H1 (cell line): ENCODE results near the gene PSMC5. TPM values are rescaled to one million over a fixed set of nuclear protein-coding genes. Genes with fewer than 3 reads are reported as not detected.

Experiments used
- CTCF ChIA-PET: fragments of 300-600 bp; sonication (Branson Sonifier 250); formaldehyde crosslinking; loops from one replicate; lab custom pipeline; 2021; ENCODE audit not compliant: partially characterized antibody; lab: Charles Lee
- POLR2A ChIA-PET: fragments of 300-600 bp; sonication (Branson Sonifier 250); formaldehyde crosslinking; loops from one replicate; lab custom pipeline; 2021; ENCODE audit warnings: inconsistent platforms; ENCODE audit not compliant: partially characterized antibody; lab: Charles Lee
- DNase-seq, 2 experiments: peaks; one replicate each; pipeline versions ENCODE4 v3.0.0 to v3.0.0-alpha.2; 2010 to 2022; ENCODE audit warnings: low spot score in 2 of 2, low read depth in 1 of 2, mixed read lengths in 1 of 2
- FAIRE-seq: peaks from 2 replicates; lab custom pipeline; 2011; peaks lifted over from hg19 to GRCh38; lab: Jason Lieb, UNC
- H2AFZ ChIP-seq: 2 replicates; pipeline ENCODE4 v1.8.1; 2012; ENCODE audit warnings: low read length, inconsistent platforms
- H2AK5ac ChIP-seq: 2 replicates; pipeline ENCODE4 v1.6.1; 2013; ENCODE audit warnings: low read depth, low read length
- H2BK120ac ChIP-seq: replicated peaks from 2 replicates; pipeline ENCODE3; 2013; ENCODE audit warnings: low read depth, low read length, inconsistent platforms
- H2BK12ac ChIP-seq: 2 replicates; pipeline ENCODE4 v1.6.1; 2013; ENCODE audit warnings: low read depth, low read length
- H2BK15ac ChIP-seq: 2 replicates; pipeline ENCODE4 v1.6.1; 2013; ENCODE audit warnings: low read length
- H2BK20ac ChIP-seq: 2 replicates; pipeline ENCODE4 v1.6.1; 2013; ENCODE audit warnings: low read length
- H2BK5ac ChIP-seq: 2 replicates; pipeline ENCODE4 v1.6.1; 2013; ENCODE audit warnings: low read depth, low read length
- H3K14ac ChIP-seq: 2 replicates; pipeline ENCODE4 v1.6.1; 2013; ENCODE audit warnings: inconsistent platforms; ENCODE audit not compliant: insufficient read length
- H3K18ac ChIP-seq: 2 replicates; pipeline ENCODE4 v1.6.1; 2013; ENCODE audit warnings: low read length; ENCODE audit errors: extremely low read depth
- H3K23ac ChIP-seq: 2 replicates; pipeline ENCODE4 v1.6.1; 2013; ENCODE audit warnings: inconsistent platforms; ENCODE audit not compliant: insufficient read length
- H3K23me2 ChIP-seq: 2 replicates; pipeline ENCODE4 v1.6.1; 2013; ENCODE audit warnings: low read depth, low read length
- H3K27ac ChIP-seq: 2 replicates; pipeline ENCODE4 v1.6.1; 2011; ENCODE audit warnings: low read depth, low read length, inconsistent platforms
- H3K27me3 ChIP-seq, 4 experiments: replicated peaks in 1 of 4; 1 replicate in 1 of 4; 2 replicates in 3 of 4; pipeline versions ENCODE4 v1.6.1 to v1.8.1; 2011 to 2013; ENCODE audit warnings: low read length in 3 of 4, mild to moderate bottlenecking in 3 of 4, inconsistent platforms in 2 of 4, mixed read lengths in 2 of 4, moderate library complexity in 1 of 4; ENCODE audit not compliant: control insufficient read depth in 3 of 4, insufficient read depth in 3 of 4; ENCODE audit errors: extremely low read depth in 1 of 4
- H3K36me3 ChIP-seq, 4 experiments: 2 replicates each; pipeline versions ENCODE4 v1.6.1 to v1.8.1; 2011 to 2013; ENCODE audit warnings: mild to moderate bottlenecking in 4 of 4, low read length in 3 of 4, moderate library complexity in 2 of 4, control low read depth in 1 of 4, inconsistent platforms in 1 of 4; ENCODE audit not compliant: insufficient read depth in 4 of 4, control insufficient read depth in 2 of 4
- H3K4ac ChIP-seq: replicated peaks from 2 replicates; pipeline ENCODE3; 2013; ENCODE audit warnings: low read length, low read depth, mixed read lengths, inconsistent platforms; ENCODE audit not compliant: insufficient read length
- H3K4me1 ChIP-seq, 4 experiments: replicated peaks in 1 of 4; 1 replicate in 1 of 4; 2 replicates in 3 of 4; pipeline versions ENCODE4 v1.6.1 to v1.8.1; 2011 to 2013; ENCODE audit warnings: low read length in 3 of 4, inconsistent platforms in 2 of 4, mixed read lengths in 1 of 4; ENCODE audit not compliant: insufficient read depth in 4 of 4, control insufficient read depth in 3 of 4
- H3K4me2 ChIP-seq, 2 experiments: 2 replicates each; pipeline versions ENCODE4 v1.6.1 to v1.8.1; 2011 to 2013; ENCODE audit warnings: low read depth in 2 of 2, low read length in 2 of 2, control low read depth in 1 of 2, inconsistent platforms in 1 of 2, mild to moderate bottlenecking in 1 of 2; ENCODE audit not compliant: insufficient read depth in 1 of 2
- H3K4me3 ChIP-seq, 4 experiments: fragments of 200-600, 300-600 bp in 1 of 4; sonication (generic), shearing (Covaris generic), sonication (Bioruptor Twin) in 1 of 4; 2 replicates each; pipeline versions ENCODE4 v1.5.1 to v1.8.1; 2011 to 2016; ENCODE audit warnings: low read length in 4 of 4, low read depth in 3 of 4, control low read depth in 2 of 4, inconsistent platforms in 2 of 4, mild to moderate bottlenecking in 2 of 4, mixed read lengths in 1 of 4, moderate library complexity in 1 of 4; ENCODE audit not compliant: insufficient read depth in 2 of 4; ENCODE audit errors: extremely low read depth in 1 of 4
- H3K56ac ChIP-seq: replicated peaks from 2 replicates; pipeline ENCODE3; 2013; ENCODE audit warnings: low read depth, mild to moderate bottlenecking, mixed read lengths, low read length, inconsistent platforms; ENCODE audit not compliant: insufficient read length
- H3K79me1 ChIP-seq: 2 replicates; pipeline ENCODE4 v1.6.1; 2013; ENCODE audit warnings: low read depth, low read length, control low read depth
- H3K79me2 ChIP-seq, 2 experiments: 2 replicates each; pipeline versions ENCODE4 v1.6.1 to v1.8.1; 2012 to 2013; ENCODE audit warnings: low read length in 2 of 2, mild to moderate bottlenecking in 2 of 2, inconsistent platforms in 1 of 2; ENCODE audit not compliant: insufficient read depth in 2 of 2, control insufficient read depth in 1 of 2
- H3K9ac ChIP-seq, 4 experiments: replicated peaks in 1 of 4; 1 replicate in 1 of 4; 2 replicates in 3 of 4; pipeline versions ENCODE4 v1.6.1 to v1.8.1; 2011 to 2013; ENCODE audit warnings: low read depth in 3 of 4, low read length in 3 of 4, control low read depth in 2 of 4, mild to moderate bottlenecking in 2 of 4, moderate library complexity in 2 of 4, inconsistent platforms in 1 of 4; ENCODE audit errors: extremely low read depth in 1 of 4
- H3K9me3 ChIP-seq, 2 experiments: 2 replicates each; pipeline versions ENCODE4 v1.6.1 to v1.8.1; 2012 to 2013; ENCODE audit warnings: mild to moderate bottlenecking in 2 of 2, moderate library complexity in 2 of 2, control low read depth in 1 of 2, inconsistent platforms in 1 of 2, low read depth in 1 of 2, low read length in 1 of 2, mixed read lengths in 1 of 2; ENCODE audit not compliant: insufficient read depth in 2 of 2
- H4K20me1 ChIP-seq, 2 experiments: replicated peaks in 1 of 2; 2 replicates each; pipeline versions ENCODE3 to v1.8.1; 2011 to 2013; ENCODE audit warnings: inconsistent platforms in 2 of 2, low read length in 2 of 2, mild to moderate bottlenecking in 1 of 2; ENCODE audit not compliant: insufficient read depth in 2 of 2, control insufficient read depth in 1 of 2
- H4K5ac ChIP-seq: 2 replicates; pipeline ENCODE4 v1.6.1; 2013; ENCODE audit warnings: low read length, low read depth, mixed read lengths, inconsistent platforms; ENCODE audit not compliant: insufficient read length
- H4K8ac ChIP-seq: 2 replicates; pipeline ENCODE4 v1.8.0; 2013; ENCODE audit warnings: mild to moderate bottlenecking, moderate library complexity, low read length, inconsistent platforms; ENCODE audit not compliant: insufficient read depth; ENCODE audit errors: extremely low read depth
- H4K91ac ChIP-seq: replicated peaks from 2 replicates; pipeline ENCODE3; 2013; ENCODE audit warnings: low read length, mixed read lengths, inconsistent platforms; ENCODE audit not compliant: insufficient read length
- BCL11A ChIP-seq, 2 experiments: IDR thresholded peaks; one replicate each; pipeline ENCODE4 v1.6.1; 2011; ENCODE audit warnings: low read depth in 2 of 2, low read length in 2 of 2, mild to moderate bottlenecking in 2 of 2
- CEBPB ChIP-seq: IDR thresholded peaks from 2 replicates; pipeline ENCODE4 v1.6.1; 2012; ENCODE audit warnings: low read depth, low read length
- CREB1 ChIP-seq: IDR thresholded peaks from 2 replicates; pipeline ENCODE4 v1.6.1; 2012; ENCODE audit warnings: inconsistent platforms
- CTBP2 ChIP-seq: IDR thresholded peaks from 2 replicates; pipeline ENCODE4 v1.7.0; 2011; ENCODE audit warnings: borderline replicate concordance, mild to moderate bottlenecking, moderate library complexity, mixed read lengths, low read length; ENCODE audit not compliant: insufficient read depth, insufficient read length
- GABPA ChIP-seq: IDR thresholded peaks from 2 replicates; pipeline ENCODE4 v1.6.1; 2011; ENCODE audit warnings: mild to moderate bottlenecking, low read length, moderate library complexity, borderline replicate concordance; ENCODE audit not compliant: insufficient read depth
- RFX5 ChIP-seq: IDR thresholded peaks from 2 replicates; pipeline ENCODE4 v1.6.1; 2011; ENCODE audit warnings: low read depth, low read length, improper control_type of control experiment, borderline replicate concordance
- SP4 ChIP-seq: IDR thresholded peaks from 2 replicates; pipeline ENCODE4 v1.6.1; 2012; ENCODE audit warnings: low read length, inconsistent platforms
- ZNF274 ChIP-seq: IDR thresholded peaks from 2 replicates; pipeline ENCODE4 v1.7.0; 2012; ENCODE audit warnings: low read length, borderline replicate concordance; ENCODE audit errors: extremely low read depth
- WGBS, 2 experiments: shearing (Covaris generic) in 1 of 2; methylation state at CpG; one replicate each; pipeline versions ENCODE4 v1.1.6 to v1.1.7; 2013 to 2015; ENCODE audit warnings: low lambda C conversion rate in 2 of 2, mixed read lengths in 2 of 2, inconsistent platforms in 1 of 2, low coverage in 1 of 2, missing lambda C conversion rate in 1 of 2; ENCODE audit not compliant: insufficient replicate concordance in 2 of 2, insufficient coverage in 1 of 2, insufficient read length in 1 of 2; ENCODE audit errors: extremely low coverage in 1 of 2, missing lambda C conversion rate in 1 of 2; 5-methylcytosine and 5-hydroxymethylcytosine counted together
- polyA plus RNA-seq, 7 experiments: library from polyadenylated mRNA; depleted of rRNA in 3 of 7; stranded (reverse) in 5 of 7; unstranded in 2 of 7; fragments of >200 nt in 5 of 7; fragments of 200-250 nt in 2 of 7; gene quantifications; 1 replicate in 5 of 7; 2 replicates in 1 of 7; 4 replicates in 1 of 7; pipeline versions ENCODE4 v1.2.1 to v1.2.3, GENCODE V29; 2011 to 2013; ENCODE audit warnings: missing spikeins in 2 of 7, mixed read lengths in 2 of 7
- total RNA-seq: library from RNA; stranded (reverse); fragmentation: NEBNext Ultra II Directional; extraction: Animal tissue kit (Norgen Biotek cat#: 25700); gene quantifications from 2 replicates; pipeline ENCODE4 v1.2.1, GENCODE V29; 2021
- TF ChIP-seq, protein P1 (sequence below): IDR thresholded peaks from 2 replicates; pipeline ENCODE4 v1.6.1; 2012; ENCODE audit warnings: inconsistent platforms

Gene PSMC5
- total and polyA plus RNA-seq, 2 of the 8 experiments (the other 6 are each of a cell fraction or from before 2014, with no cell fraction given) = 172 to 180 TPM

GRCh38 chr17:63836811-63837210 is 9.6 kb downstream of the PSMC5 start:
- no peak overlapping the region for H3K56ac ChIP-seq
- no peak overlapping the region for H4K91ac ChIP-seq
- no peak overlapping the region for H2AFZ ChIP-seq
- no peak overlapping the region for H3K23ac ChIP-seq
- peaks cover 3 to 28% (median 26%) of the 10 kb centered on the region in 4 experiments for H3K4me1 ChIP-seq
- FAIRE-seq (no peak), DNase-seq (no peak)
- H3K79me2 ChIP-seq = peaks cover 11 to 41% of the 10 kb centered on the region in 2 experiments
- H2BK5ac ChIP-seq = no peak overlapping the region
- H3K18ac ChIP-seq = no peak overlapping the region
- ChIA-PET CTCF (interaction anchor here (1.1 to 2.9 kb wide), 4 partner anchors 8 to 29 kb away, joined by 4 to 15 read pairs (median 8); no protein-coding TSS in a partner anchor), POLR2A (interaction anchor here (27.8 to 32.3 kb wide), 2 partner anchors 16 to 54 kb away, joined by 481 to 593 read pairs; partner anchors contain the start of genes CCDC47, DDX42, FTSJ3 and PSMC5)
- TF ChIP-seq CEBPB (no peak), CREB1 (no peak), RFX5 (no peak), BCL11A (IDR thresholded peaks at IDR 0.05; ENCODE audit: low read depth in 2 of 2, low read length in 2 of 2) (no peak), ZNF274 (no peak), CTBP2 (no peak), GABPA (no peak), SP4 (no peak)
- TF ChIP-seq, protein P1, sequence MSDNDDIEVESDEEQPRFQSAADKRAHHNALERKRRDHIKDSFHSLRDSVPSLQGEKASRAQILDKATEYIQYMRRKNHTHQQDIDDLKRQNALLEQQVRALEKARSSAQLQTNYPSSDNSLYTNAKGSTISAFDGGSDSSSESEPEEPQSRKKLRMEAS = no peak
- no peak overlapping the region for H3K14ac ChIP-seq
- H2BK15ac ChIP-seq = no peak overlapping the region
- H2AK5ac ChIP-seq = no peak overlapping the region
- H2BK20ac ChIP-seq = no peak overlapping the region
- H3K27ac ChIP-seq = no peak overlapping the region
- no peak overlapping the region for H4K5ac ChIP-seq
- peaks cover 17 to 33% (median 29%) of the 10 kb centered on the region in 4 experiments for H3K36me3 ChIP-seq
- no peak overlapping the region for H2BK120ac ChIP-seq
- H3K79me1 ChIP-seq = peaks cover 20% of the 10 kb centered on the region
- H3K4me3 ChIP-seq = no peak overlapping the region
- H2BK12ac ChIP-seq = no peak overlapping the region
- peaks cover 7% of the 10 kb centered on the region for H3K23me2 ChIP-seq
- H3K9ac ChIP-seq = no peak overlapping the region
- H3K27me3 ChIP-seq = no peaks in the 10 kb centered on the region
- no peak overlapping the region for H3K4ac ChIP-seq
- no peak overlapping the region for H4K8ac ChIP-seq
- H3K4me2 ChIP-seq = no peak overlapping the region
- H4K20me1 ChIP-seq = peaks cover 3 to 13% of the 10 kb centered on the region in 2 experiments
- WGBS, 2 experiments = 93% methylated on average over 6 of the region's 7 CpGs; no CpG with 5 or more reads in 1 of the 2 experiments
- no peaks in the 10 kb centered on the region for H3K9me3 ChIP-seq
